Naive thymus-derived CD8-positive, alpha-beta T cell (primary cell): ENCODE results near the gene MSL3B.

ENCODE experiments used
- ATAC-seq, 2 donors: fragments of 150-1000 bp; cut with Tn5 transposase in 1 of 2; sonication (Bioruptor Pico), chemical (Tn5 transposase) in 1 of 2; 1 replicate in 1 of 2; 2 replicates in 1 of 2; pipeline ENCODE4 v1.10.0; 2021; ENCODE audit warnings: mild to moderate bottlenecking in 2 of 2, moderate library complexity in 2 of 2
- POLR2A ChIA-PET: fragments of 350-600 bp; sonication (Branson Sonifier 250); formaldehyde crosslinking; loops from one replicate; lab custom pipeline; 2021; ENCODE audit warnings: antibody characterized with exemption; lab: Charles Lee
- DNase-seq, 10 donors: peaks; one replicate each; pipeline versions ENCODE4 v3.0.0 to v3.0.0-alpha.2; 2020 to 2022
- H3K27ac Mint-ChIP-seq, 10 donors: one replicate each; pipeline ENCODE4 v1.8.0; 2020 to 2022; ENCODE audit warnings: mild to moderate bottlenecking in 10 of 10, mixed read lengths in 10 of 10, moderate library complexity in 4 of 10, inconsistent platforms in 1 of 10
- H3K27me3 Mint-ChIP-seq, 5 donors: one replicate each; pipeline ENCODE4 v1.8.0; 2021 to 2022; ENCODE audit warnings: mixed read lengths in 5 of 5
- H3K36me3 Mint-ChIP-seq, 3 donors: one replicate each; pipeline ENCODE4 v1.8.0; 2020 to 2022; ENCODE audit warnings: mixed read lengths in 3 of 3, mild to moderate bottlenecking in 2 of 3, inconsistent platforms in 1 of 3
- H3K4me1 Mint-ChIP-seq, 4 donors: one replicate each; pipeline ENCODE4 v1.8.0; 2021 to 2022; ENCODE audit warnings: mixed read lengths in 4 of 4
- H3K4me3 Mint-ChIP-seq, 10 donors: one replicate each; pipeline ENCODE4 v1.8.0; 2020 to 2022; ENCODE audit warnings: mild to moderate bottlenecking in 10 of 10, mixed read lengths in 10 of 10, moderate library complexity in 6 of 10, inconsistent platforms in 1 of 10
- H3K9me3 Mint-ChIP-seq, 9 donors: one replicate each; pipeline ENCODE4 v1.8.0; 2020 to 2022; ENCODE audit warnings: mixed read lengths in 9 of 9, mild to moderate bottlenecking in 3 of 9, inconsistent platforms in 1 of 9, moderate library complexity in 1 of 9

Gene MSL3B

DNA sequence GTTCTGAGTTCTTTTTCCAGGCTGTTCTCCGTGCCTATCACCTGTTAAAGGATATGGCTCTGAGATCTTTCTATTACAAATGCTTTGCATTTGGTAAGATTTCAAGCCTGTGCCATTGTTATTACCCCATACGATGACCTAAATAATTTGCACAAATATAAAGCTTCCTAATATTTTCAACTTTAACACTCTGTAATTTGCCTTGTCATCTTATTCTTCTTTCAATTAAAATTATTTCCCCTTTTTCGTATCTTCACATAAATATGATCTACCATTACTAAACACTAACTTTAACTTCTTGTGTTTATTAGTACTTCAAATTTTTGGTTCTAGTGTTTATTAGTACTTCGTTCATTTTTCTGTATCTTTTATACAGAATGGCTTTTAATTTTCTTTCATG is 3.2 kb upstream of the MSL3B start:
- Mint-ChIP-seq H3K27ac (no peak overlapping the region), H3K36me3 (peaks cover 4 to 29% (median 18%) of the 10 kb centered on the region in 3 donors), H3K4me1 (peaks cover 4 to 8% (median 6%) of the 10 kb centered on the region in 4 donors), H3K9me3 (peaks cover 8 to 32% (median 13%) of the 10 kb centered on the region in 9 donors), H3K27me3 (peaks cover 24 to 51% (median 29%) of the 10 kb centered on the region in 5 donors), H3K4me3 (no peak overlapping the region)
- DNase-seq (no peak), ATAC-seq (no peak)
- POLR2A ChIA-PET, result no interaction called here

DNA sequence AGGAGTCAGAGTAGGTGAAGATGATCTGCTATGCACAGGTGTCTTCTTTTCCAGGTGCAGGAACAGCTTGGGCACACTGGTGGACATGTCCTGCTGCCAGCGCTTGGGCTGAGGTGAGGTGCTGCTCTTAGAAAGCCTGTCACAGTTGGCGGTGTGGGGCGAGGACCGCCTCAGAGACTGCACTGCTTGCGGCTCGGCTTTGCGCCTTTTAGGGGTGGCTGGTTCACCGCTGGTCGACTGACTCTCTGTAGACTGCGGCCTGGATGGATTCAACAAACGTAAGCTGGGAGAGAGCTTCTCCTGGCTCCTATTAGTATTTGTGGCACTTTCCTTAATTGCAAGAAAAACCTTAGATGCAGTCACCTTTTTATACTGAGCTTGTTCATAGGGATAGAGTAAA is 1.7 kb downstream of the MSL3B start:
- peaks cover 4 to 30% (median 28%) of the 10 kb centered on the region in 3 donors for H3K36me3 Mint-ChIP-seq
- H3K4me3 Mint-ChIP-seq, result peak overlapping the region in 4 of 10 donors; percentile 15 to 77 (median 26)
- H3K27ac Mint-ChIP-seq, result no peak overlapping the region
- DNase-seq (no peak), ATAC-seq (no peak)
- peaks cover 4 to 8% (median 6%) of the 10 kb centered on the region in 4 donors for H3K4me1 Mint-ChIP-seq
- peaks cover 10 to 60% (median 16%) of the 10 kb centered on the region in 9 donors for H3K9me3 Mint-ChIP-seq
- POLR2A ChIA-PET, result no interaction called here
- H3K27me3 Mint-ChIP-seq, result peaks cover 1 to 23% (median 12%) of the 10 kb centered on the region in 5 donors

DNA sequence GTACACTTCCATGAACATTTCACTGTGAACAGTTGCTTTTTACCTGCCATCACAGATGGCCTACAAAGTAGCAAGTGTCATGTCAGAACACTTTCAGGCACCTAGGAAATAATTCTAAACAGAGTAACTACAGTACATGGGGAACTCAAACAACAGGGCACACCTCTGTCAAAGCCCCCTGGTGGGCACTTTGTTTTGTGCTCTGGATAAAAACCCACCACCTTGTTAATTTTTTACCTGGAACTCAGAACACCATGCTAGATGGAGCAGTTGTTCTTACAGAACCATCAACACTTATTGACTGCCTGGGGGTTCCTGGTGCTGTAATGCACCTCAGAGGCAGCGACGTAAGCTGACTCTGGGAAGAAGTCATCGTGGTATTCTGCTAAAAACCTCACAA is 2.3 kb downstream of the MSL3B start:
- Mint-ChIP-seq H3K9me3 (peaks cover 9 to 59% (median 16%) of the 10 kb centered on the region in 9 donors), H3K4me3 (peak overlapping the region in 2 of 10 donors; percentile 15 to 22), H3K27ac (peak overlapping the region in 1 of 10 donors; percentile 33), H3K4me1 (peaks cover 4 to 8% (median 6%) of the 10 kb centered on the region in 4 donors), H3K36me3 (peaks cover 4 to 30% (median 27%) of the 10 kb centered on the region in 3 donors), H3K27me3 (peaks cover 0 to 18% (median 9%) of the 10 kb centered on the region in 5 donors)
- DNase-seq (no peak), ATAC-seq (no peak)
- POLR2A ChIA-PET, result no interaction called here

DNA sequence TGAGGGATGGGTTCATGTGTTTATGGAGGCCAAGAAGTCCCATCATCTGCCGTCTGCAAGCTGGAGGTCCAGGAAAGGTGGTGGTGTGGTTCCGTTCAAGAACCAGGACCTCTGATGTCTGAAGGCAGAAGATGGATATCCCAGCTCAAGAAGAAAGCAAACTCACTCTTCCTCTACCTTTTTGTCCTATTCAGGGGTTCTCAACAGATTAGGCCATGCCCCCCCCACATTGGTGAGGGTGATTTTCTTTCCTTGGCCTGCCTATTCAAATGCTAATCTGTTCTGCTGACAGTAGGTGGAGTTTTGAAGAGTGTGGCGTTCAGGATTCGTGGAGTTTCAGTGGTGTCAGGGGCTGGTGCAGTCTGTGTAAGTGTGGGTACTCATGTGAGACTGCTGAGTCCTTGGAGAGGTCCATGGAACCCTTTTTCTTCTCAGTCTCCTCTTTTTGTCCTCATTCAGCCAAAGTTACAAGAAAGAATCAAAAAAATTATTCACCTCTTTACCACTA is 5.9 kb downstream of the MSL3B start:
- Mint-ChIP-seq H3K4me3 (no peak overlapping the region), H3K27me3 (peaks cover 0 to 7% (median 0%) of the 10 kb centered on the region in 5 donors), H3K36me3 (peaks cover 3 to 17% (median 12%) of the 10 kb centered on the region in 3 donors), H3K27ac (no peak overlapping the region), H3K9me3 (peaks cover 0 to 44% (median 6%) of the 10 kb centered on the region in 9 donors), H3K4me1 (peaks cover 0 to 9% (median under 1%) of the 10 kb centered on the region in 4 donors)
- POLR2A ChIA-PET, result interaction anchor here (0.8 kb wide), 1 partner anchor 8 kb away, joined by 3 read pairs; the partner anchor contains the start of gene HJURP
- DNase-seq (no peak), ATAC-seq (no peak)

DNA sequence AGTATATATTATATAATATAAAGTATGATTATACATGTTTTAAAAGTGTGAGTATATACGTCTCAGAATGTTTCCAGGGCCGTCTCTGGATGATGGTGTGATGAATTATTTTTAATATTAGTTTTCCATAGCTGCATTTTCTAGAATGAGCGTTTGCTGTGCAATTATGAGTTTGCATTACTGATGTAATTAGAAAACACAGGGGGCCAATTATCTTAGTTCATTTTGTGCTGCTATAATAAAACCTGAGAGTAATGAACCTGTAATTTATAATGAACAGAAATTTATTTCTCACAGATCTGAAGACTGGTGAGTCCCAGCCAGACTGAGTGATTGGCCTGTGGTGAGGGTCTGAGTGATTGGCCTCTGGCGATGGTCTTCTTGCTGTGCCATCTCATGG is 9.9 kb downstream of the MSL3B start:
- Mint-ChIP-seq H3K9me3 (peaks cover 0 to 14% (median 3%) of the 10 kb centered on the region in 9 donors), H3K36me3 (peaks cover 0 to 7% (median 0%) of the 10 kb centered on the region in 3 donors), H3K4me1 (peaks cover 7 to 21% (median 16%) of the 10 kb centered on the region in 4 donors), H3K27me3 (peaks cover 2 to 11% (median 4%) of the 10 kb centered on the region in 5 donors), H3K4me3 (no peak overlapping the region), H3K27ac (no peak overlapping the region)
- no peak for DNase-seq
- ATAC-seq, result no peak
- POLR2A ChIA-PET, result no interaction called here

DNA sequence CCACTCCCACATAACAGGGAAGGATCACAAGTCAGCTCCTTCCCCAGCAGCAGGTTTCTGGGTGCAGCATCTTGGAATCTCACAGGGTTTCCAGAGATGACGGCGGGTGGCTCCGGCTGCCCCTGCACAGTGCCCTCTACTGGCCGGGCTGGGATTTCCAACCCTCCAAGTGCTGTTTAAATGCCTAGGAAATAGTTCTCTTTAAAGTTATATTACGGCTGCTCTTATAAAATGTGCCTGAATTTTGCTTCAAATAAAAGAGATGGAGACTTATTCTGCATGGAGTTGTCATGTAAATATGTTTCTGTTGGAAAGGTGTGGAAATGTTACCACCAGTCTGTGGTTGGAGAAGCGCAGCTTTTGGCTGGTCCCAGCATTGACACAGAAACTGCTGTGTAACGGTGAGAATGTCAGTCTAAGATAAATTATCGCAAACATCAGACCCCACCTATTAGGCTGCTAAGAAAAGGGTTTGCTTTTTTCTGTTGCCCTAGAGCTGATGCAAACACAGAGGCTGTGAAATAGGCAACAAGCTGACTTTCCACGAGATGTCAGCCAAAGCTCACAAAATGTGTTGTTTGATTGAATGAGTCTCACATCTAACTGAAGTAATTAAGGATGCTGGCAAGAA is 10.6 kb downstream of the MSL3B start:
- POLR2A ChIA-PET, result no interaction called here
- peak overlapping the region in 2 of 10 donors; percentile 12 to 28 for H3K4me3 Mint-ChIP-seq

DNA sequence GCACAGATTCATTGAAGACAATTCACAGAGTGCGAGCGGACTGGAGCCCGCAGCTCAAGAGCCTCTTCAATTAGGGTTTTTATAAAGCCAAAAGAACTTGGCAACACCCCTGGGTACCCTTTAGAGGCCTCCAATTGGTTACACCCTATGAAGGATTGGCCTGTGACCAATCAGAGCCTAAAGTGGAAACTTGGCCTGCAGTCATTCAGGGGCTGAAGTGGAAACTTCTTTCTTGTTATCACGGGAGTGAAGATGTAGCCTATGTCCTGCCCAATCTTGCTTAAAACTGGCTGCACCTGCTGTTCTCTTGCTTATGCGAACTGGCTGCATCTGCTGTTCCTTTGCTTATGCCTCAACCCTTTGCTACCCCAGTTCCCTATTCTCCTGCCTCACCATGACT is 12.0 kb downstream of the MSL3B start:
- POLR2A ChIA-PET, result no interaction called here
- peaks cover 0 to 3% (median 0%) of the 10 kb centered on the region in 3 donors for H3K36me3 Mint-ChIP-seq
- H3K4me1 Mint-ChIP-seq, result peaks cover 7 to 36% (median 17%) of the 10 kb centered on the region in 4 donors
- H3K27ac Mint-ChIP-seq, result no peak overlapping the region
- no peaks in the 10 kb centered on the region for H3K9me3 Mint-ChIP-seq
- H3K27me3 Mint-ChIP-seq, result peaks cover 0 to 10% (median 7%) of the 10 kb centered on the region in 5 donors
- no peak for ATAC-seq
- no peak for DNase-seq
- peak overlapping the region in 6 of 10 donors; percentile 16 to 99 (median 59) for H3K4me3 Mint-ChIP-seq

More for the DNA sequence above, 10.6 kb downstream of the MSL3B start:
- peaks cover 0 to 7% (median 0%) of the 10 kb centered on the region in 9 donors for H3K9me3 Mint-ChIP-seq
- H3K36me3 Mint-ChIP-seq, result peaks cover 0 to 5% (median 0%) of the 10 kb centered on the region in 3 donors
- DNase-seq, result peak in 9 of 10 donors; percentile 16 to 45 (median 32)
- H3K27ac Mint-ChIP-seq, result no peak overlapping the region
- H3K27me3 Mint-ChIP-seq, result peaks cover 2 to 14% (median 6%) of the 10 kb centered on the region in 5 donors
- no peak for ATAC-seq
- peaks cover 7 to 26% (median 17%) of the 10 kb centered on the region in 4 donors for H3K4me1 Mint-ChIP-seq

DNA sequence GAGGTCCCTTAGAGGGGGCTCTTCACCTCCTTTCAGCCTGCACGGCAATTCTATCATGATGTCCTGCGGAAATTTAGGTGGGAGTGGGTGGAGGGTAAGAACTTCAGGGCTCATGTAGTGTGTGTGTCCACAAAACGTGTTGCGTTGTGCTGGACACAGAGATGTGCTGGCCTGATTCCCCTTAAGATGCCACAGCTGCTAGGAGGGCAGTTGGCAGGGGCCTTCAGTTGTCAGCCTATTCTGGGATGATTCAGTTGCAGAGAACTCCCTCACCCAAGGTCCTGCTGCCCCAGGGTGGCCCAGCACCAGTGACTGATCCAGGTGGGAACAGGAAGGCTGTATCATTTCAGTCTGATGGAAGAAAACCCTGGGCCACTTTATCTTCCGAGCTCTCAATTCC is 12.8 kb downstream of the MSL3B start:
- POLR2A ChIA-PET, result no interaction called here
- Mint-ChIP-seq H3K36me3 (peaks cover 0 to 3% (median 0%) of the 10 kb centered on the region in 3 donors), H3K4me3 (peak overlapping the region; percentile 2 to 99 (median 94)), H3K27ac (peak overlapping the region in 2 of 10 donors; percentile 68 to 73), H3K27me3 (peaks cover 0 to 10% (median 7%) of the 10 kb centered on the region in 5 donors), H3K4me1 (peaks cover 7 to 36% (median 17%) of the 10 kb centered on the region in 4 donors), H3K9me3 (no peaks in the 10 kb centered on the region)
- ATAC-seq (no peak), DNase-seq (no peak)

DNA sequence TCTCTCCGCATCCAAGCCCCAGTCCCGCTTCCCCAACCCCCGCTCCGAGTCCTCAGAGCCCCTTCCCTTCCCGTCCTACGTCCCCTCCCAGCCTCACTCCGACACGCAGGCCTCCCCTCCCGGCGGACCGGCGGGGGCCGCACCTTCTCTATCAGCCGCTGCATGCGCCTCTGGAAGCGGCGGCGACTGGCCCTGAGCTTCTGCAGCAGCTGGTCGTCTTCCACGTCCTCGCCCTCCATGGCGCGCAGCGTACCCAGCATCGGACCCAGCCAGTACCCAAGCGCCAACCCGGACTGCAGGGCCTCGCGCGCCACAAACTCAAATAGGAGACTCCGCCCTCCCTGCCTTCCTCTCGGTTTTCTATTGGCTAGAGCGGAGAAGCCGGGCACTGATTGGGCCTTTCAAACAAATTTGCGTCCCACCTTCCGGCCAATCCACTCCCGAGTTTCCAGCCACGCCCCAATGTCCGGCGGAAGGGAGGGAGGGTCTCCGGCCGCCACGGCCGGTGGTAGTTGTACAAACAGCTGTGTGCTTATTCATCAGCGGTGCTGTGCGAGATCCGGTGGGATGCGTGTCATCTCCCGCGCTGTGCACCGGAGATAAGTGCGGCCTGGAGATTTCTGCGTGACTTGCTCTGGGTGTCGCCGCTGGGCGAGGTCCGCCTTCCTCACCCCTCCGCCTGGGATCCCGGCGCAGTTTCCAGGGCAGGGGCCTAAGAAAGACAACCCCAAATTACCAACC is 13.8 kb downstream of the MSL3B start, which contains the start of gene HJURP:
Gene HJURP (minus strand): TSS at position 295 of the 741 bp plus-strand sequence. CDS start 35 bp downstream, at position 260.
- Mint-ChIP-seq H3K36me3 (peaks cover 0 to 3% (median 0%) of the 10 kb centered on the region in 3 donors), H3K27me3 (peaks cover 0 to 10% (median 7%) of the 10 kb centered on the region in 5 donors), H3K4me1 (peaks cover 7 to 36% (median 17%) of the 10 kb centered on the region in 4 donors), H3K9me3 (no peaks in the 10 kb centered on the region), H3K27ac (peak within 1 kb of the TSS; percentile 49 to 92 (median 80)), H3K4me3 (peak within 1 kb of the TSS; percentile 85 to 99 (median 94))
- ATAC-seq (peak; percentile 97), DNase-seq (peak; percentile 68 to 93 (median 84))
- POLR2A ChIA-PET, result interaction anchor here (1.3 kb wide), 1 partner anchor 8 kb away, joined by 3 read pairs; no protein-coding TSS in a partner anchor

DNA sequence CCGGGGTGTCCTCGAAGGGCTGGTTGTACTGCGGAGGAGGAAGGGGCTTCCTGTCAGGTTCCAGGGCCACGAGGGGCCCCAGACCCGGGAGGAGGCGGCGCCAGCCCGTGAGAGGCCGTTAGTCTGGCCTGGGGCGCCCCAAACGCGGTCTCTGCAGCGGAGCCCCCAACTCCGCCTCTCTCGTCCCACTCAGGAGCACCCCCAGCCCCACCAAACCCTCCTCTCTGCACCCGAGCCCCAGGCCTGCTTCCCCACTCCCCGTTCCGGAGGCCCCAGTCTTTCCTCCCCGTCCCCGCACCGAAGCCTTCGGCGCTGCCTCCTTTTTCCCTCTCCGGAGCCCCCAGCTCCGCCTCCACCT is 14.3 kb downstream of the MSL3B start:
- DNase-seq (peak in 1 of 10 donors; percentile 45), ATAC-seq (no peak)
- Mint-ChIP-seq H3K27me3 (peaks cover 0 to 10% (median 7%) of the 10 kb centered on the region in 5 donors), H3K4me3 (peak overlapping the region; percentile 85 to 99 (median 94)), H3K4me1 (peaks cover 7 to 38% (median 17%) of the 10 kb centered on the region in 4 donors), H3K36me3 (peaks cover 0 to 3% (median 0%) of the 10 kb centered on the region in 3 donors), H3K9me3 (no peaks in the 10 kb centered on the region), H3K27ac (peak overlapping the region in 3 of 10 donors; percentile 19 to 49 (median 24))
- POLR2A ChIA-PET, result interaction anchor here (1.3 kb wide), 1 partner anchor 9 kb away, joined by 3 read pairs; no protein-coding TSS in a partner anchor

DNA sequence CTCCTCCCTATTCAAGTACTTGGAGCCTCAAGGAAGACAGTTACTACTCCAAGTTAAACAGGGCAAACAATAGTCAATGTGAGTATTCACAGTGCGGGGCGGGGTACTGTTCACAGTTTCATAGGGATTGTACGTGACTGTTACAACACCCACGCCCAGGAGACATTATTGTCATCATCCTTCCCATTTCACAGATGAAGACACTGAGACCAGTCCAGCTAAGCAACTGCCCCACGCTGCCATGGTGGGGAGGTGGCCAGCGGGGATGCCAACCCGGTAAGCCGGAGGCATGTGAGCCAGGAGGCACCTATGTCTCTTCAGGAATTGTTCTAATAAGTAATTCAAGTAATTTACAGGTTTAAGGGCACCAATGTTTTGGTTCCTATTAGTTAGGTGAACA is 14.8 kb downstream of the MSL3B start:
- DNase-seq (no peak), ATAC-seq (no peak)
- POLR2A ChIA-PET, result no interaction called here
- no peaks in the 10 kb centered on the region for H3K9me3 Mint-ChIP-seq
- H3K36me3 Mint-ChIP-seq, result peaks cover 0 to 3% (median 0%) of the 10 kb centered on the region in 3 donors
- H3K27me3 Mint-ChIP-seq, result peaks cover 0 to 10% (median 8%) of the 10 kb centered on the region in 5 donors
- peak overlapping the region; percentile 64 to 99 (median 94) for H3K4me3 Mint-ChIP-seq
- H3K4me1 Mint-ChIP-seq, result peaks cover 7 to 43% (median 17%) of the 10 kb centered on the region in 4 donors
- H3K27ac Mint-ChIP-seq, result no peak overlapping the region

DNA sequence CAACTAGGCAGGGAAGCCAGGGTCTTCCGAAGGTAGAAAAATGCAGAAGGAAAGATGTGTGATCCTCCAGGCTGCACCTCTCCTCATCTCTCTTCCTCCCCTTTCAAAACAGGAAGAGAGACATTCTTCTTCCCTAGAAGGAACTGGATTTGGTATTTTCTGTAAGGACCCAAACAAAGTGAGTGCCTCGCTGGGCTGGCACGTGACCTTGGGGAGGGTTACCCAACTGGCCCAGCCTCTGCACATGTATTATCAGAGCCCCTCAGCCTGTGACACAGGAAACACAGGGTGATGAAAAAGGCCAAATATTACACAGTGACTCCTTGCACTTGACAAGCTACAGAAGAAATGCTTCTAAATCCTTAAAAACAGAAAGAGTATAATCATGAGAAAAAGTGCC is 16.1 kb downstream of the MSL3B start:
- POLR2A ChIA-PET, result no interaction called here
- Mint-ChIP-seq H3K36me3 (peaks cover 0 to 3% (median 0%) of the 10 kb centered on the region in 3 donors), H3K9me3 (no peaks in the 10 kb centered on the region), H3K27ac (no peak overlapping the region), H3K4me3 (no peak overlapping the region), H3K27me3 (peaks cover 0 to 14% (median 8%) of the 10 kb centered on the region in 5 donors), H3K4me1 (peaks cover 7 to 35% (median 16%) of the 10 kb centered on the region in 4 donors)
- no peak for ATAC-seq
- no peak for DNase-seq
